Measurements from ENCODE around the gene TEX53. TPM values are rescaled to one million over a fixed set of nuclear protein-coding genes. Genes with fewer than 3 reads are reported as not detected.
A peak's percentile ranks its signal among the peaks of the same experiment; 100 is the strongest.

Gene TEX53
- total RNA-seq, 1 experiment from 2014 or later, result not detected

DNA sequence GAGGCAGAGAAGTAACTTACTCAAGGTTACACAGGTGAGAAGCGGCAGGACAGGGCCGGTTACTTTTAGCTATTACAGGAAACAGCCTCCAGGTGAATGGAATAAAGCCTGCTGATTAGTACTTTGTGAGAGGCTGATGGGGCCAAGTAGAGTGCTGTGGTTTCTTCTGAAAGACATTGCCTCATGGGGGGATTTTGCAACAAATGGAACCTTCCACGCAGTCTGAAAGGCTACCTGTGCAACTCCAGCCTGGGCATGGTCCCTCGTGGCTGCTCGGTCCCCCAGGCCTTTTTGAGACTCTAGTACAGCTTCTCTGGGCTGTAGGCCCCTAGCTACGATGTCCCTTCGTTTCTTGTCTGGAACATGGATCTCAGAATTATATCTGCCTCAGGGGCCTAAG, 44.5 kb downstream of the TEX53 start:
- Histone ChIP-seq H3K9ac (ENCODE audit: low read length) (no peak overlapping the region), H2AFZ (ENCODE audit: low read depth, low read length, poor library complexity, severe bottlenecking) (no peak overlapping the region), H3K36me3 (ENCODE audit: control insufficient read depth in 1 of 2, insufficient read depth in 2 of 2, low read length in 2 of 2) (no peaks in the 10 kb centered on the region; a peak in 1 of 4 replicates), H3K4me3 (replicated peaks in 1 of 2; ENCODE audit: low read depth in 1 of 2, low read length in 2 of 2) (no peak overlapping the region), H3K79me2 (ENCODE audit: insufficient read depth, low read length) (peaks cover 8% of the 10 kb centered on the region; the same call in 1 of the 2 replicates), H3K9me2 (ENCODE audit: insufficient read depth) (no peaks in the 10 kb centered on the region), H3K4me2 (ENCODE audit: low read length) (no peak overlapping the region), H3K9me3 (ENCODE audit: control insufficient read depth in 1 of 2, insufficient read depth in 1 of 2, low read depth in 1 of 2, low read length in 2 of 2) (no peaks in the 10 kb centered on the region), H3K4me1 (ENCODE audit: control insufficient read depth in 1 of 2, insufficient read depth in 2 of 2, low read length in 2 of 2) (peaks cover 11 to 24% of the 10 kb centered on the region in 2 experiments), H4K20me1 (ENCODE audit: insufficient read depth) (no peaks in the 10 kb centered on the region), H3K27me3 (ENCODE audit: insufficient read depth, low read length) (no peaks in the 10 kb centered on the region), H3K27ac (ENCODE audit: low read depth, low read length) (no peak overlapping the region)
- no peak for ATAC-seq
- TF ChIP-seq, protein P1, sequence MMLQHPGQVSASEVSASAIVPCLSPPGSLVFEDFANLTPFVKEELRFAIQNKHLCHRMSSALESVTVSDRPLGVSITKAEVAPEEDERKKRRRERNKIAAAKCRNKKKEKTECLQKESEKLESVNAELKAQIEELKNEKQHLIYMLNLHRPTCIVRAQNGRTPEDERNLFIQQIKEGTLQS (IDR thresholded peaks at IDR 0.05), result no peak
- TF ChIP-seq SP1 (IDR thresholded peaks at IDR 0.05; ENCODE audit: low read depth) (no peak), POLR2A (IDR thresholded peaks at IDR 0.05; ENCODE audit: borderline replicate concordance, extremely low read depth, insufficient read depth, insufficient read length) (no peak), ZNF274 (IDR thresholded peaks at IDR 0.05; ENCODE audit: low read depth, low read length) (no peak), EZH2phosphoT487 (IDR thresholded peaks at IDR 0.05; ENCODE audit: borderline replicate concordance) (no peak), EGR1 (IDR thresholded peaks at IDR 0.05; ENCODE audit: low read depth) (no peak), CTCF (IDR thresholded peaks at IDR 0.05 in 2 of 3, conservative IDR thresholded peaks at IDR 0.05 in 1 of 3; ENCODE audit: borderline replicate concordance in 1 of 3, insufficient read depth in 1 of 3, low read depth in 2 of 3, low read length in 2 of 3) (no peak), FOSL1 (IDR thresholded peaks at IDR 0.05; ENCODE audit: low read depth) (no peak), EZH2 (IDR thresholded peaks at IDR 0.05) (no peak)
- TF ChIP-seq, protein P2, sequence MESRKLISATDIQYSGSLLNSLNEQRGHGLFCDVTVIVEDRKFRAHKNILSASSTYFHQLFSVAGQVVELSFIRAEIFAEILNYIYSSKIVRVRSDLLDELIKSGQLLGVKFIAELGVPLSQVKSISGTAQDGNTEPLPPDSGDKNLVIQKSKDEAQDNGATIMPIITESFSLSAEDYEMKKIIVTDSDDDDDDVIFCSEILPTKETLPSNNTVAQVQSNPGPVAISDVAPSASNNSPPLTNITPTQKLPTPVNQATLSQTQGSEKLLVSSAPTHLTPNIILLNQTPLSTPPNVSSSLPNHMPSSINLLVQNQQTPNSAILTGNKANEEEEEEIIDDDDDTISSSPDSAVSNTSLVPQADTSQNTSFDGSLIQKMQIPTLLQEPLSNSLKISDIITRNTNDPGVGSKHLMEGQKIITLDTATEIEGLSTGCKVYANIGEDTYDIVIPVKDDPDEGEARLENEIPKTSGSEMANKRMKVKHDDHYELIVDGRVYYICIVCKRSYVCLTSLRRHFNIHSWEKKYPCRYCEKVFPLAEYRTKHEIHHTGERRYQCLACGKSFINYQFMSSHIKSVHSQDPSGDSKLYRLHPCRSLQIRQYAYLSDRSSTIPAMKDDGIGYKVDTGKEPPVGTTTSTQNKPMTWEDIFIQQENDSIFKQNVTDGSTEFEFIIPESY (IDR thresholded peaks at IDR 0.05; ENCODE audit: extremely low read depth, insufficient replicate concordance, low read length), result no peak
- intact Hi-C loops (cut with micrococcal nuclease), result no loop called here
- no peak for DNase-seq (ENCODE audit: low read depth, low spot score)
- ChIA-PET CTCF (interaction anchor here (1.1 kb wide), 1 partner anchor 40 kb away, joined by 4 read pairs; no protein-coding TSS in a partner anchor), RAD21 (ENCODE audit: low non-redundant PET in 1 of 2, low total read pairs in 2 of 2, uncharacterized antibody in 2 of 2, unreplicated experiment in 2 of 2) (no interaction called here), POLR2A (interaction anchor here (2.4 kb wide), 1 partner anchor 25 kb away, joined by 7 read pairs; the partner anchor contains the start of gene ATP6V1G1)
- BruUV-seq (replicated peaks), result TSS peak; percentile 37
